GM12878 (cell line): ENCODE data around the gene RAB29. TPM values are rescaled to one million over a fixed set of nuclear protein-coding genes. Genes with fewer than 3 reads are reported as not detected.
A peak's percentile ranks its signal among the peaks of the same experiment; 100 is the strongest.

ENCODE experiments used
- ATF2 ChIP-seq: IDR thresholded peaks from 2 replicates; pipeline ENCODE4 v1.6.1; 2012; ENCODE audit warnings: low read length, inconsistent platforms
- BHLHE40 ChIP-seq, 2 experiments: fragments of 450-650 bp in 1 of 2; IDR thresholded peaks; 2 replicates each; pipeline ENCODE4 v1.6.1; 2011 to 2017; ENCODE audit warnings: low read depth in 2 of 2, borderline replicate concordance in 1 of 2, improper control_type of control experiment in 1 of 2, low read length in 1 of 2, mild to moderate bottlenecking in 1 of 2
- CBFB ChIP-seq: IDR thresholded peaks from 2 replicates; pipeline ENCODE4 v1.6.1; 2016; ENCODE audit warnings: antibody characterized with exemption, low read depth
- ELK1 ChIP-seq: IDR thresholded peaks from 2 replicates; pipeline ENCODE4 v1.6.1; 2012; ENCODE audit warnings: low read depth, low read length, improper control_type of control experiment
- ESRRA ChIP-seq: IDR thresholded peaks from 2 replicates; pipeline ENCODE4 v1.6.1; 2012; ENCODE audit warnings: mild to moderate bottlenecking, low read length, improper control_type of control experiment
- NKRF ChIP-seq: fragments of 450-650 bp; conservative IDR thresholded peaks from 2 replicates; pipeline ENCODE4 v1.6.1; 2017; ENCODE audit warnings: mild to moderate bottlenecking, moderate library complexity
- NRF1 ChIP-seq: conservative IDR thresholded peaks from 2 replicates; pipeline ENCODE4 v1.6.1; 2011; ENCODE audit warnings: mild to moderate bottlenecking, low read depth, low read length, improper control_type of control experiment
- RFX5 ChIP-seq: IDR thresholded peaks from 2 replicates; pipeline ENCODE4 v1.6.1; 2011; ENCODE audit warnings: low read depth, low read length, improper control_type of control experiment
- RUNX3 ChIP-seq: IDR thresholded peaks from 2 replicates; pipeline ENCODE4 v1.6.1; 2012; ENCODE audit warnings: low read length, inconsistent platforms
- SUPT20H ChIP-seq: IDR thresholded peaks from 2 replicates; pipeline ENCODE4 v1.6.1; 2011; ENCODE audit warnings: low read depth, mild to moderate bottlenecking, low read length, moderate library complexity, borderline replicate concordance; ENCODE audit not compliant: control insufficient read depth
- TCF12 ChIP-seq: IDR thresholded peaks from 2 replicates; pipeline ENCODE4 v1.6.1; 2011; ENCODE audit warnings: low read depth, mild to moderate bottlenecking, low read length
- WRNIP1 ChIP-seq: IDR thresholded peaks from 2 replicates; pipeline ENCODE4 v1.6.1; 2011; ENCODE audit warnings: low read depth, low read length, improper control_type of control experiment, borderline replicate concordance
- ZNF207 ChIP-seq: fragments of 450-650 bp; IDR thresholded peaks from 2 replicates; pipeline ENCODE4 v1.6.1; 2014; ENCODE audit warnings: antibody characterized with exemption, mild to moderate bottlenecking, borderline replicate concordance
- ZNF622 ChIP-seq: fragments of 450-650 bp; IDR thresholded peaks from 2 replicates; pipeline ENCODE4 v1.6.1; 2017; ENCODE audit warnings: mild to moderate bottlenecking, inconsistent platforms
- polyA plus RNA-seq, 11 experiments: library from polyadenylated mRNA; depleted of rRNA in 4 of 11; unstranded in 6 of 11; stranded (reverse) in 5 of 11; fragments of >200 nt; fragmentation: Nextera tagmentation in 4 of 11; fragmentation: Illumina TruSeq in 1 of 11; extraction: Ambion mirVana in 4 of 11; extraction: Trizol in 1 of 11; gene quantifications; 1 replicate in 1 of 11; 2 replicates in 10 of 11; pipeline versions ENCODE4 v1.2.1 to v1.2.3, GENCODE V29; 2011 to 2016; ENCODE audit warnings: inconsistent platforms in 2 of 11, missing spikeins in 2 of 11, low read depth in 1 of 11
- total RNA-seq, 4 experiments: library from RNA; depleted of rRNA in 3 of 4; stranded (reverse); fragments of >200 nt in 3 of 4; fragmentation: Illumina TruSeq in 1 of 4; extraction: Trizol in 1 of 4; gene quantifications; 2 replicates each; pipeline versions ENCODE4 v1.2.1 to v1.2.3, GENCODE V29; 2013 to 2021
- TF ChIP-seq, protein P1 (sequence below): fragments of 450-650 bp; IDR thresholded peaks from 2 replicates; pipeline ENCODE4 v1.6.1; 2017; ENCODE audit warnings: mild to moderate bottlenecking
- TF ChIP-seq, protein P2 (sequence below): fragments of 450-650 bp; formaldehyde crosslinking; IDR thresholded peaks from 2 replicates; pipeline ENCODE4 v1.4.0; 2020; ENCODE audit warnings: mild to moderate bottlenecking, moderate library complexity

RAB29 gene
- total and polyA plus RNA-seq, 10 of the 15 experiments (the other 5 are each of a cell fraction or from before 2014, with no cell fraction given) = 11.7 to 74.5 (median 15.0) TPM

GRCh38 chr1:205775015-205775716 is at the start of gene RAB29 (continued):
- TF ChIP-seq NKRF = peak; percentile 69
- TF ChIP-seq ESRRA = no peak
- no peak for TF ChIP-seq RFX5
- TF ChIP-seq, protein P1, sequence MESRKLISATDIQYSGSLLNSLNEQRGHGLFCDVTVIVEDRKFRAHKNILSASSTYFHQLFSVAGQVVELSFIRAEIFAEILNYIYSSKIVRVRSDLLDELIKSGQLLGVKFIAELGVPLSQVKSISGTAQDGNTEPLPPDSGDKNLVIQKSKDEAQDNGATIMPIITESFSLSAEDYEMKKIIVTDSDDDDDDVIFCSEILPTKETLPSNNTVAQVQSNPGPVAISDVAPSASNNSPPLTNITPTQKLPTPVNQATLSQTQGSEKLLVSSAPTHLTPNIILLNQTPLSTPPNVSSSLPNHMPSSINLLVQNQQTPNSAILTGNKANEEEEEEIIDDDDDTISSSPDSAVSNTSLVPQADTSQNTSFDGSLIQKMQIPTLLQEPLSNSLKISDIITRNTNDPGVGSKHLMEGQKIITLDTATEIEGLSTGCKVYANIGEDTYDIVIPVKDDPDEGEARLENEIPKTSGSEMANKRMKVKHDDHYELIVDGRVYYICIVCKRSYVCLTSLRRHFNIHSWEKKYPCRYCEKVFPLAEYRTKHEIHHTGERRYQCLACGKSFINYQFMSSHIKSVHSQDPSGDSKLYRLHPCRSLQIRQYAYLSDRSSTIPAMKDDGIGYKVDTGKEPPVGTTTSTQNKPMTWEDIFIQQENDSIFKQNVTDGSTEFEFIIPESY = 0 out of 2 replicates have a peak, but pooled peaks have one; percentile 36
- TF ChIP-seq RUNX3 = peak; percentile 84
- no peak for TF ChIP-seq SUPT20H
- TF ChIP-seq CBFB = peak; percentile 62
- no peak for TF ChIP-seq TCF12
- TF ChIP-seq ZNF207 = peak; percentile 80
- no peak for TF ChIP-seq ATF2
- TF ChIP-seq ELK1 = no peak
- TF ChIP-seq NRF1 = no peak
- TF ChIP-seq, protein P2, sequence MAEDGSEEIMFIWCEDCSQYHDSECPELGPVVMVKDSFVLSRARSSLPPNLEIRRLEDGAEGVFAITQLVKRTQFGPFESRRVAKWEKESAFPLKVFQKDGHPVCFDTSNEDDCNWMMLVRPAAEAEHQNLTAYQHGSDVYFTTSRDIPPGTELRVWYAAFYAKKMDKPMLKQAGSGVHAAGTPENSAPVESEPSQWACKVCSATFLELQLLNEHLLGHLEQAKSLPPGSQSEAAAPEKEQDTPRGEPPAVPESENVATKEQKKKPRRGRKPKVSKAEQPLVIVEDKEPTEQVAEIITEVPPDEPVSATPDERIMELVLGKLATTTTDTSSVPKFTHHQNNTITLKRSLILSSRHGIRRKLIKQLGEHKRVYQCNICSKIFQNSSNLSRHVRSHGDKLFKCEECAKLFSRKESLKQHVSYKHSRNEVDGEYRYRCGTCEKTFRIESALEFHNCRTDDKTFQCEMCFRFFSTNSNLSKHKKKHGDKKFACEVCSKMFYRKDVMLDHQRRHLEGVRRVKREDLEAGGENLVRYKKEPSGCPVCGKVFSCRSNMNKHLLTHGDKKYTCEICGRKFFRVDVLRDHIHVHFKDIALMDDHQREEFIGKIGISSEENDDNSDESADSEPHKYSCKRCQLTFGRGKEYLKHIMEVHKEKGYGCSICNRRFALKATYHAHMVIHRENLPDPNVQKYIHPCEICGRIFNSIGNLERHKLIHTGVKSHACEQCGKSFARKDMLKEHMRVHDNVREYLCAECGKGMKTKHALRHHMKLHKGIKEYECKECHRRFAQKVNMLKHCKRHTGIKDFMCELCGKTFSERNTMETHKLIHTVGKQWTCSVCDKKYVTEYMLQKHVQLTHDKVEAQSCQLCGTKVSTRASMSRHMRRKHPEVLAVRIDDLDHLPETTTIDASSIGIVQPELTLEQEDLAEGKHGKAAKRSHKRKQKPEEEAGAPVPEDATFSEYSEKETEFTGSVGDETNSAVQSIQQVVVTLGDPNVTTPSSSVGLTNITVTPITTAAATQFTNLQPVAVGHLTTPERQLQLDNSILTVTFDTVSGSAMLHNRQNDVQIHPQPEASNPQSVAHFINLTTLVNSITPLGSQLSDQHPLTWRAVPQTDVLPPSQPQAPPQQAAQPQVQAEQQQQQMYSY (CRISPR knock-in tag) = no peak
- TF ChIP-seq ZNF622 = no peak
- TF ChIP-seq BHLHE40 (IDR thresholded peaks at IDR 0.05; ENCODE audit: borderline replicate concordance in 1 of 2, low read depth in 2 of 2, low read length in 1 of 2) = peak; percentile 99
- TF ChIP-seq WRNIP1 = no peak
